Measurements from ENCODE around the gene NARS2.

DNA sequence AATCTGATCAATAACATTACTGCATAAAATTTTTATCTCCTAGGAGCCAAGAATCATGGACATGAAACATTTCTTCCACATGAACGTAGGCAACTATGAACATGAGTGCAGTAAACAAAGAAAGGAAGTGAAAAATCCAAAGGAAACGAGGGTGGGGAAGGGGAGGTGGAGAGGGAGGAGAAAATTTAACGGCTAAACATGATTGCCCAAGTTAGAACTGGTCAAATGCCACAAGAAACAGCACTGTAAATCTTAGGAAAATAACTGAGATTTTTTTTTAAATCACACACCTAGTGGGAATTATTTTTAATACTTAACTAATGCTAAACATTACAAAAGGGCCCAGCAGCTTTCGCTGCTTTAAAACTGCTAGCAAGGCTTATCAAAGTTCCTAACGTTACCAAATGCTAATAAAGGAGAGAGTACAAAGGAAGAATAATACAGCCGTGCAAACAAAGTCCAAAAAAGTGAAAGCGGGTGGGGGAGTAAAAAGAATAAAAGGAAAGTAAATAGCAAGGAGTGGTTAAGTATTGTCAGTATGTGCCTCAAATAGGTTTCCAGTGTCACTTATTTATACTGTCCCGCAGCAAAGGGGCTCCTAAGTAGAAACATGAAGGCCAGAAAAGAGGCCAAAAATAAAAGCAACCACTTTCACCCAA, 13.7 kb downstream of the NARS2 start:
- TF ChIP-seq CTCF (conservative IDR thresholded peaks at IDR 0.05 in 1 of 2, IDR thresholded peaks at IDR 0.05 in 1 of 2; ENCODE audit: low read depth in 1 of 2, low read length in 2 of 2), result no peak
- TF ChIP-seq EZH2 (IDR thresholded peaks at IDR 0.05; ENCODE audit: low read length, missing control alignments), result no peak

All from fibroblast of lung (primary cell).